HG03280 (cell line): ENCODE data around the gene FGF19.

Source experiments
- ATAC-seq: cut with Tn5 transposase; IDR thresholded peaks from one replicate; pipeline ENCODE4 v1.9.1; 2021; ENCODE audit warnings: mild to moderate bottlenecking, moderate library complexity; ENCODE audit not compliant: unreplicated experiment

FGF19 gene

DNA sequence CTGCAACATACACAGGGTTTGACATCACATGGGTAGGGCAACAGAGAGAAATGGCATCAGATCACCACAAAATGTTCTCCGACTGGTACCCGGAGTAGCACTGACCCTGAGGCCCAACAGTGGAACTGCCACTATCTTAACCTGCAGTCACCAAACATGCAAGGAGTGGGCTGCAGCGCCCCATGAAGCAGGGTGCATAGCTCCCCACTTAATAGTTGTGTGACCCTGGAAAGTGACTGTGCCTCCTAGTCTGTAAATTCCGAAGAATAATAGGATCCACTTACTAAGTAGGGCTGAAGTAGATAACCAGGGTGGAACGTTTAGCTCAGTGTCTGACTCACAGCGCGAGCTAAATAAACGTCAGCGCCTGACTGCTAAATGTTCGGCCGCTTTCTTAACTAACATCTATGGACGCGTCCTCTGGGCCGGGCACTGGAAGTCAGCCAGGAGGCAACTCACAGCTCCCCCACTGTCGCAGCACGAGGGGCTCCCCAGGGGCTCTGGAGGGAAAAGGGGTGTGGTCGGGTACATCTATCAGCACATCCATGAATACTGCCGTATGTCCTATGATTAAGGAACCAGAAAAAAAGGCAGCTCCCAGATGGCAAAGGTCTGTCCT is 29.4 kb downstream of the FGF19 start:
- peak; percentile 2 for ATAC-seq

DNA sequence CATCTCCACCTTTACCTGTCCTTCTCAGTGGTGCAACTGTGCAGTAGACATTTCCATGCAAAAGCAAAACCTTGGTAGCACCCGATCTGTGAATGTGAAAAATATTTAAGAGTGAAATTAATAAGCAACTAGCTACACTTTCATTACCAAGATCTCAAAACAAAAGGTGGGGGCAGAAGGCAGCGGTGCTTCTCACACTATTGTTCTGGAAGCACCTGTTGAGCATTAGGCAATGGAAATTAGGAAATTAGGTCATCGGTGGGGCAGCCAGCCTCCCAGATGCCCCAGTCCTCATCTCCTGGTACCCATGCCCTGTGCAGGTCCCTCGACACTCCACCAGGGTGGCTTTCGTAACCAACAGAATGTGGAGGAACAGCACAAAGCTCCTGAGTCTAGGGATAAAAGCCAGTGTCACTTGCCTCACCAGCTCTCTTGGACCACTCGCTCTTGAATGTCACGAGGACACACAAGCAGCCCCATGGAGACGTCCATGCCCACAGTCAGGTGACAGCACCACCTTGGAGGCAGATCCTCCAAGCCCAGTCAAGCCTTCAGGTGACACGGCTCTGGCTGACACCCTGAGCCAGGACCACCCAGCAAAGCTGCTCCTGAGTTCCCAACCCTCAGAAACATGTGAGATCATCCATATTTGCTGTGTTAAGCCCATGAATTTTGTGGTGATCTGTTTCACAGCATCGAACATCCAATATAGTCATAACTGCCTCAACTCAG is 31.9 kb downstream of the FGF19 start:
- no peak for ATAC-seq

DNA sequence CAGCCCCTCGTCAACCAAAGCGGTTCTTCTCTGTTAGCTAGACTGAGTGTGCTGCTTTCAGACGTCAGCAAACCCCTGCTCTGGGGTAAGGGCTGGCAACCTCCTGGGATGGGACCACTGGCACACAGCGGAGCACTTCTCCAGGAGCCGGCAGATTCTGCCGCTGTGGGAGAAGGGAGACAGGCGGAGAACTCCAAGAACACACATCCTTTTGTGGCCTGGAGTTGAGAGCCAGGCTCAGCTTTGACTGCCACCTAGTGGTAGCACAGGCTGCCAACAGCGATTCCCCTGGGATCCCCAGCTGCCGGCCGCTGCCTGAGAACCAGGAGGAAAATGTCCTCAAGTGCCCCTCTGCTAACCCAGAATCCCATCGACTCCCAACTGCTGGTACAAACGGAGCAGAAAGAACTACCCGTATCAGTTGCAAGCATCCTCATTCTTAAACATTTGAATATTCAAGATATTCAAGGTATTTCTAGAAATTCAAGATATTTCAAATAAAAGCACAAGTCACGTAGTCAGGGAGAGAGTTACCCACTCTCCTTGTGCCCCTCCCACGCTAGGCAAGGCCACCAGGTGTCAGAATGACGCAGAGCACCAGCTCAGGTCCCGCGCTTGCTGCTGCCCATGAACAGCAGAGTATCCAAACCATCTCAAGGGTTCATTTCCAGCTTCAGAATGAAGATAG is 33.5 kb downstream of the FGF19 start:
- ATAC-seq: no peak

DNA sequence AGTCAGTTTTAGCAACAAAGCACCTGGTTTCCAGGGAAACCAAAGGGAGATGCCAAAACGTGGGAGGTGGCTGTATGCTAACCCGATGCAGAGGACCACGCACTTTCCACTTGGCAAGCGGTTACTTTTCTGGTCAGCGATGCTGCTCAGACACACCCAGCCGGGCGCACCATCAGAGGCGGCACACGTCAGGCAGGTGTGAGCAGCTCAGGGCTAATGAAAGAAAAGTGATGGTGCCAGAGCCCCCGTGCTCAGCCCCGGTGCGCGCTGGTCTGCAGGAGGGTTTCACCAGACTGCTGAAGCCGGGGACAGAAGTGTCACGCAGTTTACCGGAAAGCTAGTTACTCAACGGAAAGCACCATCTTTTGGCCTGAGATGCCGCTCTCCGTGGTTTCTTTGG is 34.3 kb downstream of the FGF19 start:
- ATAC-seq: no peak

DNA sequence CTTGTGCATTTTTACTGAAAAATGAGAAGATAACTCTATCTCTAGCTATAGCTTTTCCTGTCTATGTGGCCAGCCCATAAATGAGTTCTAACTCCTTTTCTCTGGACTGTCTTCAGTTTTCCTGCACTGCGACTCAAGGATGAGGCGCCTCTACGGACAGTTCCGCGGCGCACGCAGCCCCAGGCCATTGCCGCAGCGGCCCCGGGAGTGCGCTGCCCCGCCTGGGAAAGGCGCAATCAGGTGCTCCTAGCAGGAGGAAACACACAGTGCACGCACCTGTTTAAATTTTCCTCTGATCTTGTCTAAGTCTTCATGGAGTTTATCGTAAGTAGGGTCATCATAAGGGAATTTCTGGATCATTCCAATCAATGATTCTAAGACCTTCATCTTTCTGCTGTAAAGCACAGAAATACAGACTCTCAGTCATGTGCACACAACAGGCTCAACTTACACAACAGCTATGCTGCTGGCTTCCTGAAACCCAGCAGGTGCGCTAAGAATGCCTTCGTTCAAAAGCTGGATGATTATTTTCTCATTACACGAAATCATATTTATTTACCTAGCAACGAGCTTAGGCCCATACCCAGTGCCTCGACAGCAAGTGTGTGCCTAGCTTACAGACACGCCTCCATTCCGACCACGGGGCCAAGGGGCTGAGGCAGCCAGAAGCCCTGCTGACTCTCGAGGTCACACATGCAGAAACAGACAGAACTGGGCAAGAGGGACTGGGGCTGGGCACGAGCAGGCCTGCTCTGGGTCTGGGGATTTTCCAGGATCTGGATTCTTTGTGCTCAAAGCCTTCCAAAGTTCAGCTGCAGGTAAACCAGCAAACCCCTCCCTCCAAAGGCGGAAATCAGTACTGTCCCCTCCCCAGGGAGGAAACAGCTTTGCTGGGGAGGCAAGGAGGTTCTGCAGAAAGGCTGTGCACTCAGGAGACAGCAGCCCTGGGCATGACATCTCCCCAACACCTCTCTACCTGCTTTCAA is 35.9 kb downstream of the FGF19 start:
- ATAC-seq: no peak

DNA sequence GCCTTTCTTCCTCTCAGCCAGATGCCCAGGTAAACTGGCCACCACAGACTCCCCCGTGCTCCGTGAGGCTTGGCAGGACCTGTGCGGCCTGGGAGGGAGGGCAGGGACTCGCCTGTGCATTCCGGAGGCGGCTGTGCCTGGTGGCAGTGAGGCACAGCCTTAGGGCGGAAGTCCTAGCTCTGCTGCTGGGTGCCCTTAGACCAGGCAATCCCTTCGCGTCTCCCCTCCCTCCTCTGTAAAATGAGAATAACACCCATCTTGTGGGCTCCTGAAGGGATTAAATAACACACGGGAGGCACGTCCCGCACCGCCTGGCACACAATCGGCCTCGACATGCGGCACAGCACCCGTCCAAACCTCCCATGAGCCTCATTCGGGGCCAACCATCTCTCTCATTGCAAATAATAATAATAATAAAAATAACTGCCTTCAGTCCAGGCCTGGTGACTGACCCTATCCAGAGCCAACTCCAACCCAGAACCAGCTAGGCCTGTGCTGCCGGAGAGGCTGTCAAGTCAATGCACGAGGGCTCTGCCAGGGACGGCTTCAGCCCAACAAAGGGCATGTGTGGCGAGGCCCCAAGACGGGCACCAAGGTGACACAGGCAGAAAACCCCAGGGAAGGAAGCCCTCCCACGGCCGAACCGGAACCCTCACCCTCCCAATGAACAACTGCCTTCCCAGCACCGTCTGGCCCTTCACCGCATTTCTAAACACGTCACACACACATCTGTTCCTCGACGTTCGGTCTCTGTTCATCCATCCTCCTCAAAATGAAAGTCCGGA is 36.9 kb downstream of the FGF19 start:
- ATAC-seq: no peak

DNA sequence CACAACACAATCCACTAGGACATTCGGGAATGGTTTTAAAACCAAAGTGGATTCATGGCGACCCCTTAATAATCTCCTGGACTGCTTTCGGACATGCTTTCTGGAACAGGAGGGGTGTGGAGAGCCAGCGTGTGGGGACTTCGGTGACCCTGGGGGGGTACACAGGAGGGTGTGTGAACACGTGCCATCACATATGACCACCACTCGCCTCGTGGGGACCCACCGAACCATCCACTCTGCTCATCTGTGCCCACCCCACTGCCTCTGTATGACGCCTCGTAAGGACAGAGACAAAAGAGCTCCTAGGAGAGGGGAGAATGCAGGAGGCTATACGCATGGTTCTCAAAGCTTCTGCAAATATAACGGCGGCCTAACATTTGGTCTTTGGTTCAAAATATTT is 37.6 kb downstream of the FGF19 start:
- ATAC-seq: no peak

DNA sequence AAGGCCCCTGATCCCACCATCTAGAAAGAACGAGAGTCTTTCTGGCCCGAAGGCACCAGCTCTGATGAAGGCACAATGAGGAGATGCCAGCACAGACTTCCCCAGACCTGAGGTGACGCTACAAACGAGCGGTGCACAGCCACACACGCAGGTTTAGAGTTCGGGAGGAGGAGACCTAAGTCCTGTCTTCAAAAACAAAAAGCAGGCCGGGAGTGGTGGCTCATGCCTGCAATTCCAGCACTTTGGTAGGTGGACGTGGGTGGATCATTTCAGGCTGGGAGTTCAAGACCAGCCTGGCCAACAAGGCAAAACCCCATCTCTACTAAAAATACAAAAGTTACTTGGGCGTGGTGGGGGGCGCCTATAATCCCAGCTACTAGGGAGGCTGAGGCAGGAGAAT is 38.2 kb downstream of the FGF19 start:
- no peak for ATAC-seq

DNA sequence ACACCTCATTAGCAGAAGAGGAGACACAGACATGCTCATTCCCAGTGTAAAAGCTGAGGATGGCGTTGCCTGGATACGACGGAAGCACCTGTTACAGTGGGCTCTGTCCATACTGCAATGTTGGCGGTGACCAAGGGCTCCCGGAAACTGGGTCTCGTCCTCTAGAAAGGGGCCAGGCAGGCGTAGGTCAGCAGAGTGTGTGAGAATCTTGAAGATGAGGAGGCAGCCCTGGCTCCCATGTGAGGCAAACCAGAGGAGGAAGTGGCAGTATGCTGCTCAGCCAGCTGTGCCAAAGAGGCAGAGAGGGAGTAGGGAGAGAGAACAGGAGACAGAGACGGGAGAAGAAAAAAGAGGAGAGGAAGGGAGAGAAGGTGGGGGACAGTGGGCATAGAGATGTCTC is 38.9 kb downstream of the FGF19 start:
- no peak for ATAC-seq

DNA sequence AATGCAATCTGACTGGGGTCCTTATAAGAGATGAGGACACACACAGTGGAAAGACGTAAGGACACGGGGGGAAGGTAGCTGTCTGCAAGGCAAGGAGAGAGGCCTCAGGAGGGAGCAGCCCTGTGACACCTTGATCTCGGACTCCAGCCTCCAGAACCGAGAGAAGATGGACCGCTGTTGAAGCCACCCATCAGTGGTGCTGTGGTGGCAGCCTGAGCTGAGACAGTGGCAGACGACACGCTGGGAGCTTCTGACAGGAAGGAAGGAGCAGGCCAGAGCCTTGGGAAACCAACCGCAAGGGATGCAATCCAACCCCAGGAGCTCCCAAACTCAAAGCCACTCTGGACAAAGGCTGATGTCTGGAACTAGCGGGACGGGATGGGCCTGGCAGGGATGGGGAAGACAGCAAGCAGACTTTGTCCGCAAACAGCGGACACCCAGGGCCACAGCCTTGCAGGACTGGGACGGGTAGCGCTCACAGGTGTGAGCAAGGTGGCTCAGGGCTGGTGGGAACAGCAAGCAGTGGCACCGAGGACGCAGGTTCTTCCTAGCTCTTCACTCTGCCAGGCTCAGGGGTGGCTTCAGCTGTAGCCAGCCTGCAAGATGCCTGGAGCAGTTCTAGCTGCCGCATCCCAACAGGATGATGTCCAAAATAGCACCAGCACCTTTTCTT is 39.6 kb downstream of the FGF19 start:
- ATAC-seq: no peak

DNA sequence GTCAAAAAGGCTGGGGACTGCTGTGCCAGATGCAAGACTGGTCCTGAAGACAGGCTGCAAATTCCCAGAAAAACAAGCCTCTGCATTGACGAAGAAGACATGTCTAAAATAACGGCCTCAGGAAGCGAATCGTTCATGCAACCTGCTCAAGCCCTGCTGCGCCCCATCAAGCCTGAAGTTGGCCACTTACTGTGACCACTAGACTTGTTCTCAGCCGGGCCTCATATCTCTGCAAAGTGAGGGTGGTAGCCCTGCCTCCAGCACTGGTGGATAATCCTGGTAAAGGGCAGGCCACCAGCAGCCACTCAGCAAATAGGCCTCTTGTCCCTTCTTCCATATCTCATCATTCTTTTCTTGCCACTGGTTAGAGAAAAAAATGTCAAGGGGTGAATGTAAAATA is 40.5 kb downstream of the FGF19 start:
- ATAC-seq: no peak

DNA sequence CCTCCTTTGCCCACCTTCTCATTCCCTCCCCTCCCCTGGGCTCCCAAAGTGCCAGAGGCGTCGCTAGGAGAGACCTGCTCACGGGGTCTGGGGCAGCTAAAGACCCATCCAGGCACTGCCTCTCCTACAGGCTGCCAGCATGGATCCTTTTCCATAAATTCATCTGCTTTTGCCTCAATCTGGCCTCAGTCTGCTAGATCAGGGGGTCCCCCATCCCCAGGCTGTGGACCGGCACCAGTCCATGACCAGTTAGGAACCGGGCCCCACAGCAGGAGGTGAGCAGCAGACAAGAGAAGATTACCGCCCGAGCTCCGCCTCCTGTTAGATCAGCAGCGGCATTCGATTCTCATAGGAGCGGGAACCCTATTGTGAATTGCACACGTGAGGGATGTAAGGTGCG is 41.0 kb downstream of the FGF19 start:
- no peak for ATAC-seq

DNA sequence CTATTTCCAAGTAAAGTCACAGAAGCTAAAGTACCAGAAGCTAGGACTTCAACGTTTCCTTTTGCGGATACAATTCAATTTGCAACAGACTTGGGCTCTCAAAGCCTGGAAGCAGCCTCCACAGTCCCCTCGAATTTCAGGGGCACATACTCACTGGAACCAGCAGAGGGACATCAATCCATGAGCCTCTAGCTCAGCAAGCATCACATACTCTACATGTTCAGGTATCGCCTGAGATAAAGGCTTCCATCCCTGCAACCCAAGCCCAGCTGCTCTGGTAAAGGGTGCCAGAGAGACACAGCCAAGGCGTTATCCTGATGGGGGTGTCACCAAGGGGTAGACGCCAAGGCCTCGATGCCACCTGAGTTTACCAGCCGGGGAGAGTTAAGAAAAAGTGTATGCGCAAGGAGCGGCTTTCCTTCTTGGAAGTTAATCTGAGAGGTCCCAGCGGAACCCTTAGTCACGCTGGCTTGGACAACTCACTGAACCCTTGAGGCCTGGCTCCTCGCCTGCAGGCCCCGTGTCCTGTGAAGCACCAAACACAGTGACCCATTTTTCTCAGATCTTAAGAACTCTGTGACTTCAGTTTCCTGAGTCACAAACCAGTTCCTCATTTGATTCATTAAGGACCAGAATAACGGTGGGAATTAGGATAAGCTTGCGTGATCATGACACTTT is 41.7 kb downstream of the FGF19 start:
- no peak for ATAC-seq

DNA sequence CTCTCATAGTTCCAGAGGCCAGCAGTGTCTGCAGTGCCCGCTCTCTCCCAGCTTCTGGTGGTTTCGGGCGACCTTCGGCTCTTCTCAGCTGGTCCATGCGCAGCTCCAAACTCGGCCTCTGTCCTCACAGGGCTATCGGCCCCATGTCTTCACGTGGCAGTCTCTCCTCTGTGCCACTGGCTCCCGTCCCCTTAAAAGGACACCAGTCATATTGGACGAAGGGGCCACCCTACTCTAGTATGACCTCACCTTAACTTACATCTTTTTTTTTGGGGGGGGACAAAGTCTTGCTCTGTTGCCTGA is 42.5 kb downstream of the FGF19 start:
- no peak for ATAC-seq

DNA sequence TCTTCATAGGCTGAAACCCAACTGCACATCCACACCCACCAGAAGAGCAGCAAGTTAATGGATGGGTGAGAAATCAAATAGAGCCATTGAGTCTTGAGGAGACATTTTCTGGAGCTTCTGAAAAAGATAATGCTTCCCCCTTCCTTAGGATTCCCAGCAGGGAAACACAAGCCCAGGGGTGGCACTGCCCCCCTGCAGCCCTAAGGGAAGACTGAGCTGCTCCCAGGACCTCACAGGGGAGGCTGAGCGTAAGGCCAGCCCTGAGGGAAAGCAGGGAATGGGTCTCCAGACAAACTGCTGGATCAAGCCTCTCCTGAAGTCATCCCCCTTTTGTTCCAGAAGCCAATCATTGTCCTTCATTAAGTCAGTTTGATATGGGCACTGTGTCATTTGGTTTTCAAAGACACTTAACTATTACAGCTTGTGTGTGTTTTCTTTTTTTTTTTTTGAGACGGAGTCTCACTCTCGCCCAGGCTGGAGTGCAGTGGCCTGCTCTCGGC is 43.8 kb downstream of the FGF19 start:
- no peak for ATAC-seq

DNA sequence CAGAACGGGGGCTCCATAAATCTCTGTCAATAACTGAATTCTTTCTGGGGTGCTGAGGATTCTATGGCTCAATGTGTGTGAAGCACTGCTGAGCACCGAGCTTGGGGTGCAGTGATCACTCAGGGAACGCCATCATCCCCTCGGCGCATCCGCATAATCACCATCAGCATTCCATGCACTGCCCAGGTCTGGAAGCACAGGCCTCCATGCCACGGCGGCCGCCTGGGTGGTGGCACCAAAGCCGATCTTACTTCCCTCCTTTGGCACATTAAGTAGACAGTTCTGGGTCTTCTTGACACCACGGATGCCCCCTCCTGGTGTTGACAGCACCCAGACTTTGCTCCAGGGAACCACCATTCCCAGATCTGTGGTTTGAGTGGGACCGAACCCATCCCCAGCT is 44.2 kb downstream of the FGF19 start:
- no peak for ATAC-seq

DNA sequence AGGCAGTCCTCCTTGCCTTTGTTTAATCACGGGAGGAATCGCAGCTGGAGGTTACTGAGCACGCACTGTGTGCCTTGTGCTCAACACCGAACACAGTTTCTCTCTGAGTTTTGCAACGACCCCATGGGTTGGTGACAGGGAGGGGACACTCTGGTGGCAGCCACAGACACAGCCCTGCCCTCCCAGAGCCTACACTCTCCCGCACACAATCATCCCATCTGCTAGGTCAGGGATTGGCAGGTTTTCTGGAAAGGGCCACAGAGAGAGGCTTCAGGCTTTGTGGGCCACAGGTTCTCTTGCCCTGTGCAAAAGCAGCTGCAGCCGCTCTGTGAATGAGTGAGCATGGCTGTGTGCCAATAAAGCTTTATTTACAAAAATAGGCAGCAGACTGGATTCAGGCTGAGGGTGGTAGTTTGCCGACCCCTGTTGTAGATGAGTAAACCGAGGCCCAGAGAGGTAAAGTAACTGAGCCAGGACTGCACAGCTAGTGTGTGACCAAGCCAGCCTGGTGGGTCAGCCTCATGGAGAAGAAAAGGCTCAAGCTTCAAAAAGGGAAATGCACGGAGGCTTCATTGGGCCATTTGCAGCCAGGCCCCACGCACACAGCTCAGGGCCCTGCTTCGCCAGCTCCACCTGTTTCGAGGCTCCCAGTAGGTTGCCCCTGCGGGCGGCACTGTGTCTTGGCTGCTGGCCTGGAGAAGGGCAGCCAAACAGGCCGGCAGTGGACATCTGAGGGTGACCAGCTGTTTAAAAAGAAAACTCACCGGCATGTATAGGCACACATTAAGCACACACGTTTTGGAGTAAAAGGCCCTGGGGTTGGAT is 45.0 kb downstream of the FGF19 start:
- no peak for ATAC-seq

DNA sequence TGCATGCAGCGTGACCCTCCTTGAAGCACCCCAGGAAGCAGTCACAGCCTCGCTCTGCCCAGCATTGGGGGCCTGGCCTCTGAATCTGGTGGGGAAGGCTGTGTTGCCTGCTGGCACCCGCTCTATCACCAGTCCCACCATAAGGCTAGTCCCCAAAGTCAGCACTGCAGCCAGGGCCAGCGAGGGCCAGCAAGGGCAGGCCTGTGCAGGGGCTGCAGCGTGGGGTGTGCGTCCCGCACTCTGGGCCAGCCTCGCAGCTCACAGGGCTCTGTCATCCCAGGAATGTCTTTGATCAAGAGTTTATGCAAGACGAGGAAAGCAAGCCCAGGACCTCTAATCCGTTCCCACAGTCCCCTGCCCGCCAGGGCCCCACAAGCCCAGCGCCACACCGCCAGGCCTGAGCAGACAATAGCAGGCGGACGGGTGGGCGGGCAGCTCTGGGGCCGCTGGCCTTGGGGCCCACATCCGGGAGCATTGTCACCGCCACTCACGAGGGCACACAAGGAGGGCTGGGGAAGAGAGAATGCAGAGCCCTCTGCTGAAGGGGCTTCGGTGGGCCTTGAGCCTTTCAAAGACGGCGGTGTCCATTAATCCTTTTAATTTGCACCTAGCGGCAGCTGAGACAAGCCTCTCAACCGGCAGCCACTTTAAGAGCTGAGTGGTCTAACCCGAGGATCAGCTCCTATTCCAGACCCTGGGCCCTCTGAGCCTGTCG is 45.8 kb downstream of the FGF19 start:
- no peak for ATAC-seq
